H9 (cell line): ENCODE data around the gene AP1S1. TPM values are rescaled to one million over a fixed set of nuclear protein-coding genes. Genes with fewer than 3 reads are reported as not detected.

ENCODE experiments used
- DNase-seq: peaks from one replicate; pipeline ENCODE4 v3.0.0-alpha.2; 2017
- H2AFZ ChIP-seq: one replicate; pipeline ENCODE4 v1.6.1; 2013; ENCODE audit warnings: mild to moderate bottlenecking, low read length, control low read depth, moderate library complexity
- H2AK5ac ChIP-seq: 2 replicates; pipeline ENCODE4 v1.6.1; 2013; ENCODE audit warnings: low read length, control low read depth, mixed read lengths; ENCODE audit not compliant: insufficient read length
- H2BK120ac ChIP-seq: one replicate; pipeline ENCODE4 v1.6.1; 2013; ENCODE audit warnings: low read depth, mild to moderate bottlenecking, low read length, control low read depth, inconsistent platforms; ENCODE audit not compliant: poor library complexity, severe bottlenecking
- H2BK12ac ChIP-seq: 2 replicates; pipeline ENCODE4 v1.6.1; 2013; ENCODE audit warnings: low read length, control low read depth, mixed read lengths, low read depth; ENCODE audit not compliant: insufficient read length
- H2BK15ac ChIP-seq: 2 replicates; pipeline ENCODE4 v1.6.1; 2013; ENCODE audit warnings: low read depth, low read length, control low read depth
- H2BK20ac ChIP-seq: one replicate; pipeline ENCODE4 v1.6.1; 2013; ENCODE audit warnings: low read depth, mild to moderate bottlenecking, low read length, control low read depth, inconsistent platforms; ENCODE audit not compliant: poor library complexity, severe bottlenecking
- H2BK5ac ChIP-seq: 2 replicates; pipeline ENCODE4 v1.6.1; 2013; ENCODE audit warnings: low read length, control low read depth, mixed read lengths; ENCODE audit not compliant: insufficient read length
- H3K14ac ChIP-seq: 2 replicates; pipeline ENCODE4 v1.6.1; 2013; ENCODE audit warnings: low read length, control low read depth; ENCODE audit not compliant: insufficient read depth
- H3K18ac ChIP-seq: 2 replicates; pipeline ENCODE4 v1.6.1; 2013; ENCODE audit warnings: low read depth, mild to moderate bottlenecking, mixed read lengths, low read length, control low read depth; ENCODE audit not compliant: insufficient read length
- H3K23ac ChIP-seq: 2 replicates; pipeline ENCODE4 v1.6.1; 2013; ENCODE audit warnings: low read length, control low read depth, mixed read lengths, low read depth; ENCODE audit not compliant: insufficient read length
- H3K23me2 ChIP-seq: 2 replicates; pipeline ENCODE4 v1.6.1; 2013; ENCODE audit warnings: low read depth, mild to moderate bottlenecking, mixed read lengths, low read length, control low read depth; ENCODE audit not compliant: insufficient read length, poor library complexity, severe bottlenecking
- H3K27ac ChIP-seq: 2 replicates; pipeline ENCODE4 v1.5.1; 2013; ENCODE audit warnings: low read length, control low read depth, mixed read lengths, low read depth; ENCODE audit not compliant: insufficient read length
- H3K27me3 ChIP-seq: 2 replicates; pipeline ENCODE4 v1.6.1; 2013; ENCODE audit warnings: low read length, control low read depth, inconsistent platforms; ENCODE audit not compliant: insufficient read depth
- H3K4ac ChIP-seq: 2 replicates; pipeline ENCODE4 v1.6.1; 2013; ENCODE audit warnings: low read depth, mild to moderate bottlenecking, control low read depth, inconsistent platforms, low read length, moderate library complexity
- H3K4me1 ChIP-seq: 2 replicates; pipeline ENCODE4 v1.6.1; 2013; ENCODE audit warnings: low read length, control low read depth, inconsistent platforms; ENCODE audit not compliant: insufficient read depth
- H3K4me2 ChIP-seq: 2 replicates; pipeline ENCODE4 v1.6.1; 2013; ENCODE audit warnings: low read length, control low read depth, mixed read lengths; ENCODE audit not compliant: insufficient read length, insufficient read depth
- H3K56ac ChIP-seq: 2 replicates; pipeline ENCODE4 v1.6.1; 2013; ENCODE audit warnings: low read depth, mild to moderate bottlenecking, mixed read lengths, low read length, control low read depth; ENCODE audit not compliant: insufficient read length
- H3K79me1 ChIP-seq: 2 replicates; pipeline ENCODE4 v1.6.1; 2013; ENCODE audit warnings: low read depth, mild to moderate bottlenecking, moderate library complexity, low read length, control low read depth, inconsistent platforms; ENCODE audit not compliant: insufficient read depth, poor library complexity, severe bottlenecking
- H3K79me2 ChIP-seq: 2 replicates; pipeline ENCODE4 v1.6.1; 2013; ENCODE audit warnings: low read length, control low read depth, inconsistent platforms; ENCODE audit not compliant: insufficient read depth
- H3K9ac ChIP-seq: 2 replicates; pipeline ENCODE4 v1.6.1; 2013; ENCODE audit warnings: low read length, control low read depth, mixed read lengths; ENCODE audit not compliant: insufficient read length; ENCODE audit errors: extremely low read depth
- H3K9me3 ChIP-seq: one replicate; pipeline ENCODE4 v1.6.1; 2013; ENCODE audit warnings: low read depth, low read length, inconsistent platforms; ENCODE audit not compliant: control insufficient read depth
- H3T11ph ChIP-seq: one replicate; pipeline ENCODE4 v1.6.1; 2013; ENCODE audit warnings: mild to moderate bottlenecking, low read length, control low read depth, inconsistent platforms
- H4K20me1 ChIP-seq: one replicate; pipeline ENCODE4 v1.6.1; 2013; ENCODE audit not compliant: control insufficient read depth, insufficient read length, insufficient read depth
- H4K5ac ChIP-seq: 2 replicates; pipeline ENCODE4 v1.6.1; 2013; ENCODE audit warnings: low read depth, mild to moderate bottlenecking, mixed read lengths, low read length, control low read depth; ENCODE audit not compliant: insufficient read length
- H4K8ac ChIP-seq: replicated peaks from 2 replicates; pipeline ENCODE4 v1.6.1; 2013; ENCODE audit warnings: low read length, control low read depth, mixed read lengths, low read depth; ENCODE audit not compliant: insufficient read length
- H4K91ac ChIP-seq: 2 replicates; pipeline ENCODE4 v1.6.1; 2013; ENCODE audit warnings: low read depth, mild to moderate bottlenecking, moderate library complexity, mixed read lengths, low read length, control low read depth; ENCODE audit not compliant: insufficient read length
- H3K27ac Mint-ChIP-seq, 3 experiments: 2 replicates in 2 of 3; 3 replicates in 1 of 3; pipeline ENCODE4 v1.8.0; 2020 to 2021; ENCODE audit warnings: mixed read lengths in 3 of 3, mild to moderate bottlenecking in 1 of 3, moderate library complexity in 1 of 3
- H3K27me3 Mint-ChIP-seq: 2 replicates; pipeline ENCODE4 v1.8.0; 2021; ENCODE audit warnings: low read depth, mild to moderate bottlenecking, moderate library complexity, mixed read lengths
- H3K36me3 Mint-ChIP-seq, 3 experiments: 2 replicates in 2 of 3; 3 replicates in 1 of 3; pipeline ENCODE4 v1.8.0; 2020 to 2021; ENCODE audit warnings: low read depth in 3 of 3, mixed read lengths in 3 of 3; ENCODE audit not compliant: insufficient read depth in 1 of 3
- H3K4me1 Mint-ChIP-seq, 2 experiments: 2 replicates each; pipeline ENCODE4 v1.8.0; 2020; ENCODE audit warnings: mixed read lengths in 2 of 2
- H3K4me3 Mint-ChIP-seq, 2 experiments: 2 replicates in 1 of 2; 3 replicates in 1 of 2; pipeline ENCODE4 v1.8.0; 2020 to 2021; ENCODE audit warnings: mild to moderate bottlenecking in 2 of 2, mixed read lengths in 2 of 2, moderate library complexity in 1 of 2
- H3K9me3 Mint-ChIP-seq, 2 experiments: 2 replicates in 1 of 2; 3 replicates in 1 of 2; pipeline ENCODE4 v1.8.0; 2020; ENCODE audit warnings: mild to moderate bottlenecking in 2 of 2, mixed read lengths in 2 of 2, moderate library complexity in 1 of 2
- WGBS: extraction: QIAGEN DNeasy Blood & Tissue Kit; methylation state at CpG from one replicate; pipeline ENCODE4 v1.1.7; 2013; ENCODE audit warnings: missing lambda C conversion rate, low lambda C conversion rate, mixed read lengths; ENCODE audit not compliant: insufficient read length; ENCODE audit errors: extremely low coverage; 5-methylcytosine and 5-hydroxymethylcytosine counted together
- total RNA-seq: library from RNA; stranded (reverse); gene quantifications from 2 replicates; pipeline ENCODE4 v1.2.1, GENCODE V29; 2021
- TF ChIP-seq, protein P1 (sequence below): fragments of 200-600 bp; sonication (generic); conservative IDR thresholded peaks from 3 replicates; pipeline ENCODE4 v1.8.0; 2021; ENCODE audit warnings: antibody characterized with exemption, mild to moderate bottlenecking

Gene AP1S1
- total RNA-seq, 1 experiment from 2014 or later = 65.2 TPM

DNA sequence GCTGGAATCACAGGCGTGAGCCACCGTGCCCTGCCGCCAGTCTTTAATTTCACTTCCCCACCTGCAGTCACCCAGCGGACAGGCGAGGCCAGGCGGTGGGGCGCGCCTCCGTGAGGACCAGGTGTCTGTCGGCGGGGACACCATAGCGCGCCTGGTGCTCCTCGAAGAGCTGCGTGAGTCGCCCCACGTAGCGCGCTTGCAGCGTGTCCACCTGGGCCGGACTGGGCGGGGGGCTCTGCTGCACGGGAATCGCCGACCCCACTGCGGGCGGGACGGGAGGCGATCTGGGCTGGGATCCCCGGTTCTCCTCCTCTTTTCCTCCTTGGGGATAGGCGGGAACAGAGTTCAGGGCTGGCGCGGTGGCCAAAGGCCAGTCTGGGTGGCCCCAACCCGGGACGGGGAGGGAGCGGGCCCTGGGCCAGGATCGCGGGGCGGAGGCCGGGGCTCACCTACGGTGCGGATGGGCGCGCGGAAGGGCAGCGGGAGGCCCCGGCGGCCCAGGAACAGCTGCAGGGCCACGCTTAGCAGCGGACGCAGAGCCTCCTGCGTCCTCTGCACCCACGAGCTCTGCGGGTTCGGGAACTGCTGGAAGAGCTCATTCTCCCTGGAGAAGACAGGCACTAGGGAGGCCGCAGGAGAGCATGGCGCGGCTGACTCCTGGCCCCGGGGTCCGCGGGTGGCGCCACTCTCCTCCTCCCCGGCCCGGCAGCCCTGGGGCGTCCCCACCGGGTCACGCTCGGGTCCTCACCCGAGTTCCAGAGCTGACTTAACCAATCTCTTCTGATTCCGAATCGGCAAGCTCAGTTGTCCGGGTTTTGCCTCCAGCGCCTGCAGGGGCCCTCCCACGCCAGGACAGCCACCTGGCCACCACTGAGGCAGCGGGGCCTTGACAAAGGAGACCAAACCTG is 47.7 kb downstream of the AP1S1 start:
- Histone ChIP-seq H3K4me1 (no peaks in the 10 kb centered on the region; the same call in 1 of the 2 replicates), H3K9me3 (no peaks in the 10 kb centered on the region), H2AK5ac (no peak overlapping the region), H3T11ph (no peak overlapping the region), H3K27me3 (no peaks in the 10 kb centered on the region), H3K4ac (no peak overlapping the region), H2BK5ac (no peak overlapping the region), H2BK15ac (no peak overlapping the region), H3K9ac (no peak overlapping the region), H2BK20ac (no peak overlapping the region), H3K27ac (no peak overlapping the region), H3K23me2 (peaks cover 3% of the 10 kb centered on the region), H4K91ac (no peak overlapping the region), H3K23ac (no peak overlapping the region), H2BK120ac (no peak overlapping the region), H2BK12ac (no peak overlapping the region), H3K14ac (peak overlapping the region; percentile 5), H3K18ac (peak overlapping the region; percentile 5), H3K79me1 (no peaks in the 10 kb centered on the region), H2AFZ (no peak overlapping the region), H4K8ac (no peak overlapping the region), H4K5ac (no peak overlapping the region), H3K56ac (no peak overlapping the region), H3K4me2 (peak overlapping the region; percentile 23), H4K20me1 (no peaks in the 10 kb centered on the region), H3K79me2 (no peaks in the 10 kb centered on the region)
- TF ChIP-seq, protein P1, sequence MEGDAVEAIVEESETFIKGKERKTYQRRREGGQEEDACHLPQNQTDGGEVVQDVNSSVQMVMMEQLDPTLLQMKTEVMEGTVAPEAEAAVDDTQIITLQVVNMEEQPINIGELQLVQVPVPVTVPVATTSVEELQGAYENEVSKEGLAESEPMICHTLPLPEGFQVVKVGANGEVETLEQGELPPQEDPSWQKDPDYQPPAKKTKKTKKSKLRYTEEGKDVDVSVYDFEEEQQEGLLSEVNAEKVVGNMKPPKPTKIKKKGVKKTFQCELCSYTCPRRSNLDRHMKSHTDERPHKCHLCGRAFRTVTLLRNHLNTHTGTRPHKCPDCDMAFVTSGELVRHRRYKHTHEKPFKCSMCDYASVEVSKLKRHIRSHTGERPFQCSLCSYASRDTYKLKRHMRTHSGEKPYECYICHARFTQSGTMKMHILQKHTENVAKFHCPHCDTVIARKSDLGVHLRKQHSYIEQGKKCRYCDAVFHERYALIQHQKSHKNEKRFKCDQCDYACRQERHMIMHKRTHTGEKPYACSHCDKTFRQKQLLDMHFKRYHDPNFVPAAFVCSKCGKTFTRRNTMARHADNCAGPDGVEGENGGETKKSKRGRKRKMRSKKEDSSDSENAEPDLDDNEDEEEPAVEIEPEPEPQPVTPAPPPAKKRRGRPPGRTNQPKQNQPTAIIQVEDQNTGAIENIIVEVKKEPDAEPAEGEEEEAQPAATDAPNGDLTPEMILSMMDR = no peak
- Mint-ChIP-seq H3K27me3 (peaks cover 12% of the 10 kb centered on the region), H3K27ac (no peak overlapping the region), H3K36me3 (peaks cover 0 to 15% (median 7%) of the 10 kb centered on the region in 3 experiments; a peak in 4 of 7 replicates), H3K9me3 (no peaks in the 10 kb centered on the region), H3K4me3 (peak overlapping the region; percentile 52 to 67), H3K4me1 (peaks cover 14 to 19% of the 10 kb centered on the region in 2 experiments)
- peak; percentile 57 for DNase-seq
- no CpG with 5 or more reads among the region's 75 CpGs for WGBS
